B cell (primary cell): ENCODE measurements around the gene ZNF594. TPM values are rescaled to one million over a fixed set of nuclear protein-coding genes. Genes with fewer than 3 reads are reported as not detected.
"Not testable (repeated sequence)": the region's sequence is repeated elsewhere in the genome, so short reads cannot be mapped to it uniquely, and the experiment has no call there.

Experiments used
- ATAC-seq: fragments of 200-7000 bp; cut with Tn5 transposase; one replicate; pipeline ENCODE4 v1.10.0; 2021; ENCODE audit warnings: low read depth, mild to moderate bottlenecking, moderate number of reproducible peaks, moderate library complexity
- CTCF ChIA-PET: fragments of 350-600 bp; sonication (Branson Sonifier 250); formaldehyde crosslinking; loops from one replicate; lab custom pipeline; 2021; ENCODE audit warnings: antibody characterized with exemption, inconsistent platforms; lab: Charles Lee
- POLR2A ChIA-PET: fragments of 350-600 bp; sonication (Branson Sonifier 250); formaldehyde crosslinking; loops from one replicate; lab custom pipeline; 2021; ENCODE audit warnings: antibody characterized with exemption; lab: Charles Lee
- DNase-seq: peaks from one replicate; pipeline ENCODE4 v3.0.0; 2013
- H2AFZ ChIP-seq: 2 replicates; pipeline ENCODE4 v1.6.1; 2012; ENCODE audit warnings: mild to moderate bottlenecking, low read depth, low read length; ENCODE audit not compliant: insufficient read depth, poor library complexity, severe bottlenecking
- H3K27ac ChIP-seq, 2 donors: 1 replicate in 1 of 2; 2 replicates in 1 of 2; pipeline ENCODE4 v1.5.1; 2012 to 2013; ENCODE audit warnings: low read length in 2 of 2, mild to moderate bottlenecking in 2 of 2, moderate library complexity in 1 of 2
- H3K27me3 ChIP-seq, 4 experiments: fragments of 200-600 bp in 1 of 4; sonication (generic) in 1 of 4; replicated peaks in 1 of 4; 1 replicate in 2 of 4; 2 replicates in 2 of 4; pipeline versions ENCODE4 v1.6.1 to v1.7.0; 2013 to 2016; ENCODE audit warnings: low read length in 3 of 4, mild to moderate bottlenecking in 2 of 4, mixed read lengths in 1 of 4, moderate library complexity in 1 of 4; ENCODE audit not compliant: insufficient read depth in 4 of 4, control insufficient read depth in 3 of 4; ENCODE audit errors: control extremely low read depth in 1 of 4
- H3K36me3 ChIP-seq, 2 experiments: replicated peaks in 1 of 2; 1 replicate in 1 of 2; 2 replicates in 1 of 2; pipeline versions ENCODE4 v1.6.1 to v1.7.1; 2013; ENCODE audit warnings: low read length in 1 of 2; ENCODE audit not compliant: insufficient read depth in 2 of 2, control insufficient read depth in 1 of 2; ENCODE audit errors: control extremely low read depth in 1 of 2, extremely low read depth in 1 of 2
- H3K4me1 ChIP-seq, 2 donors: fragments of 200-600 bp in 1 of 2; sonication (generic) in 1 of 2; 1 replicate in 1 of 2; 2 replicates in 1 of 2; pipeline versions ENCODE4 v1.5.1 to v1.6.1; 2013 to 2017; ENCODE audit warnings: low read length in 2 of 2; ENCODE audit not compliant: control insufficient read depth in 2 of 2, insufficient read depth in 2 of 2
- H3K4me2 ChIP-seq: replicated peaks from 2 replicates; pipeline ENCODE3; 2012; ENCODE audit warnings: mild to moderate bottlenecking, low read depth, low read length; ENCODE audit not compliant: poor library complexity, severe bottlenecking
- H3K4me3 ChIP-seq, 5 experiments: fragments of 200-600 bp in 1 of 5; sonication (generic) in 1 of 5; 1 replicate in 3 of 5; 2 replicates in 2 of 5; pipeline versions ENCODE4 v1.5.1 to v1.7.0; 2011 to 2016; ENCODE audit warnings: low read length in 4 of 5, mild to moderate bottlenecking in 4 of 5, low read depth in 2 of 5, control low read depth in 1 of 5, moderate library complexity in 1 of 5; ENCODE audit not compliant: insufficient read depth in 1 of 5; ENCODE audit errors: control extremely low read depth in 1 of 5, extremely low read depth in 1 of 5
- H3K79me2 ChIP-seq: fragments of 200-600 bp; sonication (generic); one replicate; pipeline ENCODE4 v1.6.0; 2016; ENCODE audit warnings: low read length; ENCODE audit not compliant: control insufficient read depth, insufficient read depth
- H3K9ac ChIP-seq: fragments of 200-600 bp; sonication (generic); 2 replicates; pipeline ENCODE4 v1.6.1; 2017; ENCODE audit warnings: mild to moderate bottlenecking, low read length, moderate library complexity
- H3K9me3 ChIP-seq, 3 donors: one replicate each; pipeline versions ENCODE4 v1.6.1 to v1.7.1; 2013; ENCODE audit warnings: low read length in 2 of 3; ENCODE audit not compliant: control insufficient read depth in 2 of 3, insufficient read depth in 1 of 3; ENCODE audit errors: control extremely low read depth in 1 of 3
- H4K20me1 ChIP-seq: 2 replicates; pipeline ENCODE4 v1.6.0; 2012; ENCODE audit warnings: mild to moderate bottlenecking, low read length; ENCODE audit not compliant: insufficient read depth, control insufficient read depth, poor library complexity, severe bottlenecking
- H3K27ac Mint-ChIP-seq: one replicate; pipeline ENCODE4 v1.8.0; 2021; ENCODE audit warnings: mixed read lengths
- H3K27me3 Mint-ChIP-seq: one replicate; pipeline ENCODE4 v1.8.0; 2021; ENCODE audit warnings: mixed read lengths
- H3K4me1 Mint-ChIP-seq: one replicate; pipeline ENCODE4 v1.8.0; 2021; ENCODE audit warnings: mixed read lengths
- H3K4me3 Mint-ChIP-seq: one replicate; pipeline ENCODE4 v1.8.0; 2021; ENCODE audit warnings: mixed read lengths
- H3K9me3 Mint-ChIP-seq: one replicate; pipeline ENCODE4 v1.8.0; 2022; ENCODE audit warnings: mixed read lengths; ENCODE audit not compliant: insufficient read depth
- CTCF ChIP-seq: fragments of 200-600 bp; IDR thresholded peaks from one replicate; pipeline ENCODE4 v1.8.0; 2022; ENCODE audit warnings: antibody characterized with exemption, mild to moderate bottlenecking
- EZH2 ChIP-seq: IDR thresholded peaks from 2 replicates; pipeline ENCODE4 v1.6.1; 2012; ENCODE audit warnings: borderline replicate concordance, low read depth, mild to moderate bottlenecking, moderate library complexity, low read length; ENCODE audit not compliant: insufficient read depth, poor library complexity, severe bottlenecking
- WGBS: methylation state at CpG from one replicate; pipeline ENCODE4 v1.1.5; 2013; ENCODE audit warnings: missing lambda C conversion rate; ENCODE audit not compliant: insufficient coverage; 5-methylcytosine and 5-hydroxymethylcytosine counted together
- intact Hi-C: fragments of 100-400 bp; cut with micrococcal nuclease; formaldehyde crosslinking; loops from one replicate; pipeline ENCODE4 v1.10.0; 2022
- polyA plus RNA-seq: library from polyadenylated mRNA; depleted of rRNA; stranded (reverse); fragments of >200 nt; gene quantifications from 2 replicates; pipeline ENCODE4 v1.2.3, GENCODE V29; 2012
- total RNA-seq, 2 donors: library from RNA; stranded (reverse); fragments of 120-200 nt in 1 of 2; gene quantifications; 1 replicate in 1 of 2; 2 replicates in 1 of 2; pipeline versions ENCODE4 v1.2.3 to v1.2.4, GENCODE V29; 2013 to 2022

ZNF594 gene
- total and polyA plus RNA-seq, 2 donors (not counting 1 experiment from before 2014, with no cell fraction given): 5.9 to 38.9 TPM

GRCh38 chr17:5131799-5132502, 59.7 kb downstream of the ZNF594 start:
- H3K9me3 Mint-ChIP-seq, H3K4me1 Mint-ChIP-seq, H3K27ac ChIP-seq, H3K27me3 ChIP-seq, H3K4me1 ChIP-seq, H3K27ac Mint-ChIP-seq, H3K4me3 ChIP-seq, POLR2A ChIA-PET, H3K79me2 ChIP-seq, H3K4me2 ChIP-seq, H4K20me1 ChIP-seq, H3K27me3 Mint-ChIP-seq, CTCF ChIA-PET, H3K4me3 Mint-ChIP-seq, ATAC-seq, H3K9me3 ChIP-seq, H3K9ac ChIP-seq, H2AFZ ChIP-seq, intact Hi-C loops, DNase-seq, H3K36me3 ChIP-seq: not testable (repeated sequence)
- 91% methylated on average over 16 of the region's 16 CpGs for WGBS

GRCh38 chr17:5131146-5131715, 60.4 kb downstream of the ZNF594 start:
- Histone ChIP-seq H3K79me2 (no peaks in the 10 kb centered on the region), H3K4me2 (no peak overlapping the region), H3K36me3 (no peaks in the 10 kb centered on the region), H3K27me3 (peaks cover 0 to 4% (median 0%) of the 10 kb centered on the region in 4 experiments), H4K20me1 (no peaks in the 10 kb centered on the region), H3K9ac (no peak overlapping the region), H2AFZ (no peak overlapping the region), H3K27ac (no peak overlapping the region), H3K4me3 (no peak overlapping the region), H3K4me1 (no peaks in the 10 kb centered on the region), H3K9me3 (no peaks in the 10 kb centered on the region)
- intact Hi-C loops: no loop called here
- Mint-ChIP-seq H3K27me3 (peaks cover 14% of the 10 kb centered on the region), H3K4me1 (no peaks in the 10 kb centered on the region), H3K4me3 (no peak overlapping the region), H3K27ac (no peak overlapping the region), H3K9me3 (no peaks in the 10 kb centered on the region)
- TF ChIP-seq EZH2: no peak
- TF ChIP-seq CTCF: no peak
- ChIA-PET CTCF (no interaction called here), POLR2A (no interaction called here)
- DNase-seq (no peak), ATAC-seq (no peak)
- WGBS: 98% methylated on average over 5 of the region's 7 CpGs

- H3K9me3 ChIP-seq, DNase-seq, H3K4me3 Mint-ChIP-seq, H2AFZ ChIP-seq, H3K27me3 ChIP-seq, H3K79me2 ChIP-seq, H3K27ac ChIP-seq, H3K4me1 Mint-ChIP-seq, H3K4me2 ChIP-seq, intact Hi-C loops, H3K9ac ChIP-seq, H3K27ac Mint-ChIP-seq, ATAC-seq, CTCF ChIA-PET, H3K9me3 Mint-ChIP-seq, H3K4me3 ChIP-seq, H3K36me3 ChIP-seq, H4K20me1 ChIP-seq, H3K4me1 ChIP-seq, POLR2A ChIA-PET: not testable (repeated sequence)
- WGBS: 85% methylated on average over 3 of the region's 5 CpGs
- peaks cover 14% of the 10 kb centered on the region for H3K27me3 Mint-ChIP-seq
These were observed 61.0 kb downstream of the ZNF594 start for GRCh38 chr17:5130687-5131086.
